IMR-90 (cell line): ENCODE measurements around the gene ZNRF3.

ENCODE experiments used
- BHLHE40 ChIP-seq: fragments of 150-350 bp; IDR thresholded peaks from 2 replicates; pipeline ENCODE4 v1.6.1; 2016; ENCODE audit warnings: mild to moderate bottlenecking, low read depth, low read length
- CEBPB ChIP-seq: IDR thresholded peaks from 2 replicates; pipeline ENCODE4 v1.6.1; 2012; ENCODE audit warnings: low read depth, low read length, improper control_type of control experiment
- FOS ChIP-seq: fragments of 150-350 bp; IDR thresholded peaks from 2 replicates; pipeline ENCODE4 v1.6.1; 2016; ENCODE audit warnings: low read depth, low read length
- MAFK ChIP-seq: IDR thresholded peaks from 2 replicates; pipeline ENCODE4 v1.6.1; 2012; ENCODE audit warnings: low read depth, low read length, improper control_type of control experiment
- MXI1 ChIP-seq: IDR thresholded peaks from 2 replicates; pipeline ENCODE4 v1.6.1; 2012; ENCODE audit warnings: low read depth, mild to moderate bottlenecking, low read length, moderate library complexity, borderline replicate concordance
- POLR2A ChIP-seq: IDR thresholded peaks from 2 replicates; pipeline ENCODE4 v1.6.1; 2012; ENCODE audit warnings: mild to moderate bottlenecking, low read depth, low read length
- RAD21 ChIP-seq: IDR thresholded peaks from 2 replicates; pipeline ENCODE4 v1.6.1; 2012; ENCODE audit warnings: low read length, improper control_type of control experiment
- RCOR1 ChIP-seq: IDR thresholded peaks from 2 replicates; pipeline ENCODE4 v1.6.1; 2012; ENCODE audit warnings: mild to moderate bottlenecking, low read length, improper control_type of control experiment; ENCODE audit not compliant: insufficient replicate concordance
- SMC3 ChIP-seq: fragments of 150-350 bp; IDR thresholded peaks from 2 replicates; pipeline ENCODE4 v1.6.1; 2016; ENCODE audit warnings: low read depth, mild to moderate bottlenecking, antibody characterized with exemption, low read length, moderate library complexity
- TF ChIP-seq, protein P1 (sequence below): conservative IDR thresholded peaks from 2 replicates; pipeline ENCODE4 v1.5.1; 2012; ENCODE audit warnings: mild to moderate bottlenecking, low read depth, low read length, improper control_type of control experiment

DNA sequence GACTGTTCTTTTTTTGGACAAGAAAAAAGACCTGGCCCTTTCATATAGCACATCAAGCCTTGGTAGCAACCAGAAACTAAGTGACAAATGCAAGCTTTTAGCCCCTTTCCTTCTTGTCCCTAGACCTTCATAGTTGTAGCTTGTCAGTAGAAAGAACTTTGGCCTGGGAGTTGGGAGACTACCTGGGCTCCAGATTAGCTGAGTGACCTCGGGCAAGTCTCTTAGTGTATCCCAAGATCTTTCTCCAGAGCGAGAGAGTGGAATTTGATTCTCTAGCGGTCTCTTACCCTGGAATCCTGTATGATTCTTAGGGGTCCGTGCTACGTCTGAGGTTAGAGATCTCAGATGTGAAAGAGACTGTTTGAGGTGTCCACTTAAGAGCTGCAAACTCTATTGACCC lies 59.0 kb downstream of the ZNRF3 start:
- TF ChIP-seq, protein P1, sequence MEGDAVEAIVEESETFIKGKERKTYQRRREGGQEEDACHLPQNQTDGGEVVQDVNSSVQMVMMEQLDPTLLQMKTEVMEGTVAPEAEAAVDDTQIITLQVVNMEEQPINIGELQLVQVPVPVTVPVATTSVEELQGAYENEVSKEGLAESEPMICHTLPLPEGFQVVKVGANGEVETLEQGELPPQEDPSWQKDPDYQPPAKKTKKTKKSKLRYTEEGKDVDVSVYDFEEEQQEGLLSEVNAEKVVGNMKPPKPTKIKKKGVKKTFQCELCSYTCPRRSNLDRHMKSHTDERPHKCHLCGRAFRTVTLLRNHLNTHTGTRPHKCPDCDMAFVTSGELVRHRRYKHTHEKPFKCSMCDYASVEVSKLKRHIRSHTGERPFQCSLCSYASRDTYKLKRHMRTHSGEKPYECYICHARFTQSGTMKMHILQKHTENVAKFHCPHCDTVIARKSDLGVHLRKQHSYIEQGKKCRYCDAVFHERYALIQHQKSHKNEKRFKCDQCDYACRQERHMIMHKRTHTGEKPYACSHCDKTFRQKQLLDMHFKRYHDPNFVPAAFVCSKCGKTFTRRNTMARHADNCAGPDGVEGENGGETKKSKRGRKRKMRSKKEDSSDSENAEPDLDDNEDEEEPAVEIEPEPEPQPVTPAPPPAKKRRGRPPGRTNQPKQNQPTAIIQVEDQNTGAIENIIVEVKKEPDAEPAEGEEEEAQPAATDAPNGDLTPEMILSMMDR: no peak
- TF ChIP-seq CEBPB (no peak), BHLHE40 (no peak), POLR2A (no peak), RAD21 (no peak), SMC3 (no peak), MAFK (no peak), FOS (no peak), MXI1 (no peak), RCOR1 (no peak)
